Body of pancreas (tissue), 4 donors: ENCODE results near the gene DLG2.

ENCODE experiments used
- CTCF ChIP-seq, 7 experiments: fragments of 450-650 bp in 4 of 7; fragments of 200-600 bp in 3 of 7; sonication (generic) in 3 of 7; IDR thresholded peaks; one replicate each; pipeline ENCODE4 v1.5.1; 2016 to 2019; ENCODE audit warnings: antibody characterized with exemption in 7 of 7
- POLR2A ChIP-seq, 3 donors: fragments of 450-650 bp; IDR thresholded peaks; one replicate each; pipeline ENCODE4 v1.6.1; 2016; ENCODE audit warnings: antibody characterized with exemption in 3 of 3, mild to moderate bottlenecking in 2 of 3

- TF ChIP-seq CTCF (IDR thresholded peaks at IDR 0.05) (no peak), POLR2A (IDR thresholded peaks at IDR 0.05) (no peak)
These were observed 1336.5 kb downstream of the DLG2 start for GRCh38 chr11:84290647-84291046.
